Superior temporal gyrus (tissue), 1 donor: Measurements from ENCODE around the gene WDR70.
"Not testable (repeated sequence)": the region's sequence is repeated elsewhere in the genome, so short reads cannot be mapped to it uniquely, and the experiment has no call there.

Experiments used
- DNase-seq: peaks from one replicate; pipeline ENCODE4 v3.0.0-alpha.2; 2016; ENCODE audit errors: extremely low spot score

Gene WDR70

GRCh38 chr5:37379100-37379628 is at the start of gene WDR70:
WDR70 (plus strand) TSS chr5:37379318; CDS start chr5:37379368, 50 bp downstream.
- peak; percentile 93 for DNase-seq

- DNase-seq = not testable (repeated sequence)
These were observed 44.4 kb upstream of the WDR70 start for GRCh38 chr5:37334754-37335153.

GRCh38 chr5:37342741-37343140 is 36.4 kb upstream of the WDR70 start:
- DNase-seq = not testable (repeated sequence)

GRCh38 chr5:37355161-37355560 is 24.0 kb upstream of the WDR70 start:
- no peak for DNase-seq

- DNase-seq = no peak
These were observed 8.6 kb upstream of the WDR70 start for GRCh38 chr5:37370550-37370863.

- DNase-seq = peak; percentile 97
These were observed 8.0 kb upstream of the WDR70 start, which contains the start of gene NUP155 for GRCh38 chr5:37370864-37371726. NUP155 (minus strand) TSS chr5:37371106; CDS start chr5:37370977, 129 bp downstream.

- no peak for DNase-seq
These were observed 4.0 kb upstream of the WDR70 start for GRCh38 chr5:37375091-37375490.

- not testable (repeated sequence) for DNase-seq
These were observed 1.1 kb upstream of the WDR70 start for GRCh38 chr5:37378066-37378465.

- no peak for DNase-seq
These were observed 12.5 kb downstream of the WDR70 start for GRCh38 chr5:37391591-37391990.

GRCh38 chr5:37396352-37396751 is 17.2 kb downstream of the WDR70 start:
- no peak for DNase-seq

GRCh38 chr5:37400501-37400900 is 21.4 kb downstream of the WDR70 start:
- no peak for DNase-seq

GRCh38 chr5:37412515-37412914 is 33.4 kb downstream of the WDR70 start:
- no peak for DNase-seq

- DNase-seq = not testable (repeated sequence)
These were observed 36.3 kb downstream of the WDR70 start for GRCh38 chr5:37415456-37415855.

GRCh38 chr5:37417347-37417746 is 38.2 kb downstream of the WDR70 start:
- no peak for DNase-seq

GRCh38 chr5:37424441-37424840 is 45.3 kb downstream of the WDR70 start:
- DNase-seq = no peak

- DNase-seq = no peak
These were observed 48.9 kb downstream of the WDR70 start for GRCh38 chr5:37428044-37428443.

- DNase-seq = no peak
These were observed 56.1 kb downstream of the WDR70 start for GRCh38 chr5:37435261-37435660.

- DNase-seq = no peak
These were observed 57.2 kb downstream of the WDR70 start for GRCh38 chr5:37436146-37436934.

GRCh38 chr5:37437711-37438110 is 58.6 kb downstream of the WDR70 start:
- no peak for DNase-seq

GRCh38 chr5:37445783-37446182 is 66.7 kb downstream of the WDR70 start:
- DNase-seq = not testable (repeated sequence)

GRCh38 chr5:37448941-37449340 is 69.8 kb downstream of the WDR70 start:
- DNase-seq = no peak

GRCh38 chr5:37451991-37452390 is 72.9 kb downstream of the WDR70 start:
- not testable (repeated sequence) for DNase-seq
